Breast epithelium (tissue), 3 donors: Measurements from ENCODE around the gene CDC25A.

Experiments used
- POLR2A ChIP-seq: fragments of 450-650 bp; IDR thresholded peaks from one replicate; pipeline ENCODE4 v1.6.1; 2016; ENCODE audit warnings: antibody characterized with exemption, mild to moderate bottlenecking, moderate library complexity
- TF ChIP-seq, protein P1 (sequence below), 3 donors: fragments of 450-650 bp; IDR thresholded peaks; one replicate each; pipeline ENCODE4 v1.5.1; 2016 to 2017; ENCODE audit warnings: antibody characterized with exemption in 3 of 3, mild to moderate bottlenecking in 3 of 3, moderate library complexity in 3 of 3

GRCh38 chr3:48130321-48130904, 57.8 kb downstream of the CDC25A start:
- TF ChIP-seq, protein P1, sequence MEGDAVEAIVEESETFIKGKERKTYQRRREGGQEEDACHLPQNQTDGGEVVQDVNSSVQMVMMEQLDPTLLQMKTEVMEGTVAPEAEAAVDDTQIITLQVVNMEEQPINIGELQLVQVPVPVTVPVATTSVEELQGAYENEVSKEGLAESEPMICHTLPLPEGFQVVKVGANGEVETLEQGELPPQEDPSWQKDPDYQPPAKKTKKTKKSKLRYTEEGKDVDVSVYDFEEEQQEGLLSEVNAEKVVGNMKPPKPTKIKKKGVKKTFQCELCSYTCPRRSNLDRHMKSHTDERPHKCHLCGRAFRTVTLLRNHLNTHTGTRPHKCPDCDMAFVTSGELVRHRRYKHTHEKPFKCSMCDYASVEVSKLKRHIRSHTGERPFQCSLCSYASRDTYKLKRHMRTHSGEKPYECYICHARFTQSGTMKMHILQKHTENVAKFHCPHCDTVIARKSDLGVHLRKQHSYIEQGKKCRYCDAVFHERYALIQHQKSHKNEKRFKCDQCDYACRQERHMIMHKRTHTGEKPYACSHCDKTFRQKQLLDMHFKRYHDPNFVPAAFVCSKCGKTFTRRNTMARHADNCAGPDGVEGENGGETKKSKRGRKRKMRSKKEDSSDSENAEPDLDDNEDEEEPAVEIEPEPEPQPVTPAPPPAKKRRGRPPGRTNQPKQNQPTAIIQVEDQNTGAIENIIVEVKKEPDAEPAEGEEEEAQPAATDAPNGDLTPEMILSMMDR (IDR thresholded peaks at IDR 0.05): no peak
- no peak for TF ChIP-seq POLR2A
